ENCODE data around the gene TNFAIP3. TPM values are rescaled to one million over a fixed set of nuclear protein-coding genes. Genes with fewer than 3 reads are reported as not detected.

The TNFAIP3 gene
- total RNA-seq, 2 donors from 2014 or later = 9.6 to 12.5 TPM

DNA sequence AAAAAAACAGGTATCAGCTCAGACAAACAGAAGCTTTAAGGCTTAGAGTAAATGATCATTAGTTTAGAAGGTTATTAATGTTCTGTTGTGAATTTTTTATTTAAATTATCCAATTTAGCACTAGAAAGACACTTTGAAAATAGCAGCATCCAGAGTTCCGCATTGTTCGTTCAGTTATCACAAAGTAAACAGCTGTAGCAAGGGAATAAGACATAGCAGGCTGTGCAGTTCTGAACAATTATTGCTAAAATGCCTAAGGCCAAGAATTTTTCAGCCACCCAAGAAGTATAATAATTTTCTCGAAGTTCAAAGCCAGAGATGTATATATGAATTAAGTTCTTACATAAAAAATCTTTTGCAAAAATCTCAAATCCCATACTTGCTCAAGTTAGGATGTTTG, 8.0 kb upstream of the TNFAIP3 start:
- H3K4me1 ChIP-seq = no peaks in the 10 kb centered on the region
- no peak overlapping the region for H3K4me3 ChIP-seq
- no peaks in the 10 kb centered on the region for H3K36me3 ChIP-seq (replicated peaks in 1 of 2; ENCODE audit: insufficient read depth in 1 of 2, low read depth in 2 of 2)
- no peaks in the 10 kb centered on the region for H3K27me3 ChIP-seq
- H3K27ac ChIP-seq = no peak overlapping the region
- DNase-seq (no peak), ATAC-seq (no peak)
- H3K9me3 ChIP-seq = no peaks in the 10 kb centered on the region
- TF ChIP-seq POLR2A (IDR thresholded peaks at IDR 0.05) = no peak
- TF ChIP-seq, protein P1, sequence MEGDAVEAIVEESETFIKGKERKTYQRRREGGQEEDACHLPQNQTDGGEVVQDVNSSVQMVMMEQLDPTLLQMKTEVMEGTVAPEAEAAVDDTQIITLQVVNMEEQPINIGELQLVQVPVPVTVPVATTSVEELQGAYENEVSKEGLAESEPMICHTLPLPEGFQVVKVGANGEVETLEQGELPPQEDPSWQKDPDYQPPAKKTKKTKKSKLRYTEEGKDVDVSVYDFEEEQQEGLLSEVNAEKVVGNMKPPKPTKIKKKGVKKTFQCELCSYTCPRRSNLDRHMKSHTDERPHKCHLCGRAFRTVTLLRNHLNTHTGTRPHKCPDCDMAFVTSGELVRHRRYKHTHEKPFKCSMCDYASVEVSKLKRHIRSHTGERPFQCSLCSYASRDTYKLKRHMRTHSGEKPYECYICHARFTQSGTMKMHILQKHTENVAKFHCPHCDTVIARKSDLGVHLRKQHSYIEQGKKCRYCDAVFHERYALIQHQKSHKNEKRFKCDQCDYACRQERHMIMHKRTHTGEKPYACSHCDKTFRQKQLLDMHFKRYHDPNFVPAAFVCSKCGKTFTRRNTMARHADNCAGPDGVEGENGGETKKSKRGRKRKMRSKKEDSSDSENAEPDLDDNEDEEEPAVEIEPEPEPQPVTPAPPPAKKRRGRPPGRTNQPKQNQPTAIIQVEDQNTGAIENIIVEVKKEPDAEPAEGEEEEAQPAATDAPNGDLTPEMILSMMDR (IDR thresholded peaks at IDR 0.05) = no peak
- WGBS, 2 donors = 23 to 36% methylated on average over 3 of the region's 3 CpGs
- intact Hi-C loops (cut with DNase I) = no loop called here

GRCh38 chr6:137860394-137861005, 6.6 kb upstream of the TNFAIP3 start:
- H3K4me3 ChIP-seq = no peak overlapping the region
- H3K36me3 ChIP-seq (replicated peaks in 1 of 2; ENCODE audit: insufficient read depth in 1 of 2, low read depth in 2 of 2) = no peaks in the 10 kb centered on the region
- H3K9me3 ChIP-seq = no peaks in the 10 kb centered on the region
- H3K4me1 ChIP-seq = no peaks in the 10 kb centered on the region
- no peak overlapping the region for H3K27ac ChIP-seq
- no peak for DNase-seq
- no peaks in the 10 kb centered on the region for H3K27me3 ChIP-seq
- intact Hi-C loops (cut with DNase I) = no loop called here
- TF ChIP-seq, protein P1 (IDR thresholded peaks at IDR 0.05) = no peak
- TF ChIP-seq POLR2A (IDR thresholded peaks at IDR 0.05) = no peak
- ATAC-seq = no peak
- 68 to 72% methylated on average over 3 of the region's 3 CpGs for WGBS, 2 donors

DNA sequence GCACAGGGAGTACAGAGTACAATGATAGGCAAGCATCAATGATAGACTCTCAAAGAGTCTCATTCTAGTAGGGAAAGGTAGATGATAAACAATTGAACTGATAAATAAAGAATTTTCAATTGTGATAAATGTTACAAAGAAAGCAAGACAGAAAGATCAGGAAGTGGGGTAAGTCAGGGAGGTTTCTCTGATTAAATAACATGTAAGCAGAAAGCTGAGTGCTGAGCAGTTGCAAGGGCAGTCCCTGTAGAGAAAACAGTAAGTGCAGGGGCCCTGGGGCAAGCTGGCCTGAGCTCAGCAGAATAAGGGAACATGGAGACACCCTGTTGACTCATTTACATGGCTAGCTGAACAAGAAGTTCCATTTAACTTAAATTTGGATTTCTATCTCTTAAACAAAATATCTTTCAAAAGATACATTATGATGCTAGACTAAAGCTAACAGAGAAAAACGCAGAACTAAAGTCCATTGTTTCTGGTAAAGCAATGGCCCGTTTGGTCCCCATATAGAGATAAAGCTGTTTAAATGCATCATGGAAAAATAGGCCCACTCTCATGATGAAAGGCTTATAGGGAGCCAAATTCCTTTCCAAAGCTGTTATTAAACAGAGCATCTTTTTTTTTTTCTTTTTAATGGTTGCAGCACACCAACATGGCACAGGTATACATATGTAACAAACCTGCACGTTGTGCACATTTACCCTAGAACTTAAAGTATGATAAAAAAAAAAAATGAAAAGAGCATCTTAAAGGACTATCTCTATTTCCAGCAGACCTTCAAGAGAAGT, 5.3 kb upstream of the TNFAIP3 start:
- DNase-seq = no peak
- Histone ChIP-seq H3K27me3 (no peaks in the 10 kb centered on the region), H3K9me3 (no peaks in the 10 kb centered on the region), H3K27ac (no peak overlapping the region), H3K4me1 (peaks cover 7% of the 10 kb centered on the region), H3K36me3 (replicated peaks in 1 of 2; ENCODE audit: insufficient read depth in 1 of 2, low read depth in 2 of 2) (no peaks in the 10 kb centered on the region), H3K4me3 (no peak overlapping the region)
- 77 to 85% methylated on average over 3 of the region's 3 CpGs for WGBS, 2 donors
- ATAC-seq = no peak
- intact Hi-C loops (cut with DNase I) = no loop called here
- TF ChIP-seq POLR2A (IDR thresholded peaks at IDR 0.05) = no peak
- TF ChIP-seq, protein P1 (IDR thresholded peaks at IDR 0.05) = no peak

DNA sequence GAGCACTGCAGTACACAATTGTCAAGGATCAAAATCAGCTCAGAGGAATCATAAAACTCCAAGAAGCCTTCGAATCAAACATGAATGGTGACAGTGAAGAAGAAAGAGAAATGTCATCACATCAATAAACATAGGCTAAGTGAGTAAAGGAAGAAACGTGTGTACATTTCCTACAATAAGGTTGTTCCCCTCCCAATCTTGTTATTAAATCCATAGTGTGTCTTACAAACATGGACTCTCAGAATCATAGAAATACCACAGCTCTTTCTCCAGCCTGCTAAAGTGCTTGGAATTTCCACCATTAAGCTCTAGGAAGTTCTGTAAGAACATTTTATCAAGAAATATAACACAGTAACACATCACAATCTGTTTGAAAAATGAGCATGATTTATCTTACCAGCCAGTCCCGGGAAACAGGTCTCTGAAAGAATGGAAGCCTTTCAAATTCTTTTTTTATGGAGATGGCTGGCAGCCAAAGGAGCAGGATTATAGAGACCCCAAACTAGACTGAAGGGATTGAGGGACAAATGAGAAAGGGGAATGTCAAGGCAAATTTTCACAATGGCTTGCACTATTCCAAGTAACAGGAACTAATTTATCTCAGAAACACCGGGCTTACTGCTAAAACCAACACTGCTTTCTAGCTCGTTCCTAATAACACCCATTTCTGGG, 4.5 kb upstream of the TNFAIP3 start:
- Histone ChIP-seq H3K9me3 (no peaks in the 10 kb centered on the region), H3K27ac (peak overlapping the region in 3 of 4 donors; percentile 10 to 58 (median 33)), H3K4me1 (peaks cover 7% of the 10 kb centered on the region), H3K36me3 (replicated peaks in 1 of 2; ENCODE audit: insufficient read depth in 1 of 2, low read depth in 2 of 2) (no peaks in the 10 kb centered on the region), H3K4me3 (no peak overlapping the region), H3K27me3 (no peaks in the 10 kb centered on the region)
- DNase-seq = no peak
- intact Hi-C loops (cut with DNase I) = no loop called here
- ATAC-seq = no peak
- TF ChIP-seq POLR2A (IDR thresholded peaks at IDR 0.05) = no peak
- TF ChIP-seq, protein P1 (IDR thresholded peaks at IDR 0.05) = no peak
- WGBS, 2 donors = 46 to 55% methylated on average over 5 of the region's 5 CpGs
